GM21786 (cell line): Measurements from ENCODE around the gene CCHCR1.

ENCODE experiments used
- ATAC-seq: cut with Tn5 transposase; IDR thresholded peaks from one replicate; pipeline ENCODE4 v1.9.1; 2021; ENCODE audit not compliant: unreplicated experiment

CCHCR1 gene

DNA sequence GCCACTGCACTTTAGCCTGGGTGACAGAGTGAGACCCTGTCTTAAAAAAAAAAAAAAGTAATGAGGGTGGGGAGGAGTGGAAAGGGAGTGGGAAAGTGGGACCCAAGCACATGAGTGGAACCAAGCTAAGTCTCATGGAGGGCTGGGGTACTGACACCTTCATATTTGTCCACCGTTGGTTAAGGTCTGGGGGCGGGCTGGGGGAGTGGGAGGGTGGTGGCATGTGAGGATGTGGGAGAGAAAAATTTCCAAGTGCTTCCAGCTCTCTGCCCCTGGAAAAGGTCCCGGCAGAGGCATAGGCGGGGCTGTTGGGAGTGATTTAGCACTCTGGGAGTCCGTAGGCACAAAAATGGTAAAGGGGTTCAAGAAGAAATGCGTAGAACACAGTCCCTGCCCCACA is 24.8 kb downstream of the CCHCR1 start:
- no peak for ATAC-seq

DNA sequence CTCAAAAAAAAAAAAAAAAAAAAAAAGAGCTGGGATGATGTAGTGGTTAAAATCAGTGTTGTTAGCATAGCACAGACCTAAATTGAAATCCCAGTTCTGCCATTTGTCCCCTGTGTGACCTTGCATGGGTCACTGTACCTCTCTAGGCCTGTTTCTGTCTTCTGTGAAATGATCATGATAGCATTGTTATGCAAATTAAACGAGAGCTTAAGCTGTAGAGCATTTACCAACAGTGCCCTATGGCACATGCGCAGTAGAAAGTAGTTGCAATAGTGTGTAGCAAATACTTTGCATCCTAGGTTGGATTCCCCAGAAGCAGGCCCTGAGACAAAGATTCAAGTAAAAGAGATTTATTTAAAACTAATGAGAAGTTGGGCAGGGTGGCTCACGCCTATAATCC is 26.0 kb downstream of the CCHCR1 start:
- no peak for ATAC-seq

DNA sequence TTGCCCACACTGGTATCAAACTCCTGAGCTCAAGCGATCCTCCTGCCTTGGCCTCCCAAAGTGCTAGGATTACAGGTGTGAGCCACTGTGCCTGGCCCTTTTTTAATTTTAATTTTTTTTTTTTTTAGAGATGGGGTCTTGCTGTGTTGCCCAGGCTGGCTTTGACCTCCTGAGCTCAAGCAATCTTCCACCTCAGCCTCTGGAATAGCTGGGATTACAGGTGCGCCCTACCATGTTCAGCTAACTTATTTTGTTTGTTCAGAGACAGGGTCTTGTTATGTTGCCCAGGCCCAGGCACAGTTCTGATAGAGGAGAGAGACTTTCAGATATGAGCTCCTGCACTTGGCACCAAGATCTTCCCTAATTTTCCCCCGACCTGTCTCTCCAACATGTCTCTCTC is 26.9 kb downstream of the CCHCR1 start:
- ATAC-seq = no peak

DNA sequence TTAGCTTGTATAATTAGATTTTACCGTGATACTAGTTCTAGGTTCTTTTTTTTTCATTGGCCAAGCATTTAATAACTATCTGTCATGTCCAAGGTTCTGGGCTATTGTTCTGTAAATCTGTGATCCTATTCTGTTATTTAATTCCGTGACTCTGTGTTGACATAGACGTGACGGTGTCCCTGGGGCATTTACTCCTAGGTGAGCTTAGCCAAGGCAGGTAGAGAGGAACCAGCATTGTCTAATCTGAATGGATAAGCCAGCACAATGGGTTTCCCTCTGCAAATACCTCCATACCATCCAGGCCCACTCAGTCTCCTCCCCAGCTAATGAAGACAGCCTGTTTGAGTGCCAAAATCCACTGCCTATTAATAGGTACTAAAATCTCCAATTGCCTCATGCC is 28.5 kb downstream of the CCHCR1 start:
- no peak for ATAC-seq

DNA sequence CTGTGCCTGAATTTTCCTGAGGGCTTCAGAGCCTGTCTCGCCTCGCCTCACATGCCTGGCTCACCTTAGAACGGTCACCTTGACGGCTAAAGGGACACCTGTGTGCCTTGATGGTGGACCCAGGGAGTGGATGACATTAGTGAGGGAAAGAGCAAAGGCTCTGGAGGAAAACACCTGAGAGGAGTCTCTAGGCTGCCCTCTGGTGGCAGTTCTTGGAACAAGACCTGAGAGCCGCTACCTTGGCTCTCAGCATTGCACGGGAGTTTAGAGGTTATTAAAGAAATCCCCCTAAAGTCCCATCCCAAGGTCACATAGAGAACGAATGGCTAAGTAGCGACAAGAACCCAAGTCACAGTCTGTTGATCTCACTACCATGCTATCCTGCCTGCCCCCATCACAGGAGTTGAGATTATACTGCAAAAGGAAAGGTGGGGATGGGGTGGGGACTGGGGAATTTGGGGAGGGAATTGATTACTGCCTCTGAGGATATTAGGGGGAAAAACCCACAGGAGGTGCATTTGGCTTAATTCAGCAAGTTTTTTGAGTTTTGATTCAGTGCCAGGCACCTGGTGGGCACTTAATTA is 29.4 kb downstream of the CCHCR1 start:
- ATAC-seq = no peak

DNA sequence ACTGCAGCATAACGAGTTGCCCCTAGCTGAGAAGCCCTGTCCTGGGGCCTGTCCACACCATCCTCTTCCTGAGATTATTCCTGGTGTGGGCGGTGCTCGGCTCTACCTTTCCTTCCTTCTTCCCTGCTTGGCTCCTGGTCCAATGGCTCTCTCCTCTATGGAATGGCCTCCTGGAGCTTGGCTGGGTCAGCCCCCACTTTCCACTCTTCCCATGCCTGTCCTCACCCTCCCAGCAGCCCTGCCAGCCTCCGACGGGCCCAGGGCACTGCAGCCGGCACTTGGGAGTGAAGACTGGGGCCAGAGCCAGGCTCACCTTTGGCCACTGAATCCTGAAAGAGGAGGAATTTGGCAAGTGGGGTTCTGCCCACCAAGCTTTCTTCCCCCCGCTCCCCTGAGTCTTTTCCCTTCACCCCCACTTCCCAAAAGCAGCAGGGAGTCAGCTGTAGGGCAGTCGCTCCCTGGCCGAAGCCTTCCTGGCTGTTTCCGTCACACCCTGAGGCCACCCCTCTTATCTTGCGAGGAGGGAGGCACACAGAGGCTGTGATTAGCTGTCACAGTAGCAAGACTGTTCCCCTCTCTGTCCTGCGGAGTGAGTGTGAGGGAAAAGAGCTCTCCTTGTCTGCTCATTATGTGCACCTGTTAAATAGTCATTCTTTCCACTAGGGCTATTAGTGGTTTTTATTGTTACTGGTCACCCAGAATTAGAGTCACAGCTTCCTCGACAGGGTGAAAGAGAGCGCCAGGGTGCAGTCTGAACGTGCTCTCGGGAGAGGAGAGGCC is 31.0 kb downstream of the CCHCR1 start:
- ATAC-seq = no peak

DNA sequence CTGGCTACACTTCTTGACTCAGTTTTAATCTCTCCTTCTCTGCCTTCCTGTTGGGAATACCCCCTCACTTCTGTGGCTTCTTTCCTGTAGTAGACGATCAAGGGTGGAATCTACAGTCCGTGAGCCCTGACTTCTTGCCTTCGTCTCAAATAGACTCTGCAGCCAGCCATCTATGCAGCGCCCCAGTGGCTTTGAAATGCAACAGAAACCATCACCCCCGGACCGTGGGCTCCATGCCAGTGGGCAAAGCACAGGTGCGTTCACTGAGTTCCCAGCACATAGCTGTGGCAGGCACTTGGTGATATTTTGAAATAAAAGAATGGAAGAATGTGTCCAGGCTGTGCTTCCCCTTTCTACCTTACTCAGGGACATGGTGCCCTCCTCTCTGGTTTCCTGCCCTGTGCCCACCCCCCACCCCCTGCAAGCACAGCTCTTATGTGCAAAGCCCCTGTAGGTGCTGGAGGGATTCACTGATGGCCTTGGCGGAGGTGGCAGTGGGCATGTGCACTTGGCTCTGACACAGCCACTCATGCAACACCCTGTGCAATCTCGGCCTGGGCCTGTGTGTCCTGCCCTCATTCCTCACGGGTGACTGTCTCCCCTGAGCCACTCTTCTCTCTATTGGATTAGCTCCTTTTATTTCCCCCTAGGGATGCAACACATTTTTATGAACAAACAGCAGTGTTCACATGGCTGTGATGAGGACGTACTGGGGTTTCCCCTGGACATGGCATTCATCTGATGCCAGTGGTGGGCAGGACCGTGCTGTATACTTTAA is 31.8 kb downstream of the CCHCR1 start:
- no peak for ATAC-seq

DNA sequence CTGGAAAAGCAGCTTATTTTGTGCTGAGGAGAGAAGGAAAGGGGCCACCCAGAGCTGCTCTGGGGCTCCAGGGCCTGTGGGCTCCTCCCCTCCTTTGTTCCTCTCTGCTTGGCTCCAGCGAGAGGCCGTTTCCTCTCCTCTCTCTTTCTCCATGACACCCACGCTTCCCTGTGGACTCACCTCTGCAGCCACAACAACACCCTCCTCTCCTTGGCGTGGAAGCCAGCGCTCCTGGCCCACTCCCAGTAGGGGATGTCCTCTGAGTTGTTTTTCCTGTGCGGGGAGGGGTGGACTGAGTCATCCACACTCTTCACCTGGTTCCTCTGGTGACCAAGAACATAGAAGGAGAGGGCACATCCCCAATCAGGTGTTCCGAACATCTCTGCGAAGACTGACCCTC is 32.4 kb downstream of the CCHCR1 start:
- ATAC-seq = no peak

DNA sequence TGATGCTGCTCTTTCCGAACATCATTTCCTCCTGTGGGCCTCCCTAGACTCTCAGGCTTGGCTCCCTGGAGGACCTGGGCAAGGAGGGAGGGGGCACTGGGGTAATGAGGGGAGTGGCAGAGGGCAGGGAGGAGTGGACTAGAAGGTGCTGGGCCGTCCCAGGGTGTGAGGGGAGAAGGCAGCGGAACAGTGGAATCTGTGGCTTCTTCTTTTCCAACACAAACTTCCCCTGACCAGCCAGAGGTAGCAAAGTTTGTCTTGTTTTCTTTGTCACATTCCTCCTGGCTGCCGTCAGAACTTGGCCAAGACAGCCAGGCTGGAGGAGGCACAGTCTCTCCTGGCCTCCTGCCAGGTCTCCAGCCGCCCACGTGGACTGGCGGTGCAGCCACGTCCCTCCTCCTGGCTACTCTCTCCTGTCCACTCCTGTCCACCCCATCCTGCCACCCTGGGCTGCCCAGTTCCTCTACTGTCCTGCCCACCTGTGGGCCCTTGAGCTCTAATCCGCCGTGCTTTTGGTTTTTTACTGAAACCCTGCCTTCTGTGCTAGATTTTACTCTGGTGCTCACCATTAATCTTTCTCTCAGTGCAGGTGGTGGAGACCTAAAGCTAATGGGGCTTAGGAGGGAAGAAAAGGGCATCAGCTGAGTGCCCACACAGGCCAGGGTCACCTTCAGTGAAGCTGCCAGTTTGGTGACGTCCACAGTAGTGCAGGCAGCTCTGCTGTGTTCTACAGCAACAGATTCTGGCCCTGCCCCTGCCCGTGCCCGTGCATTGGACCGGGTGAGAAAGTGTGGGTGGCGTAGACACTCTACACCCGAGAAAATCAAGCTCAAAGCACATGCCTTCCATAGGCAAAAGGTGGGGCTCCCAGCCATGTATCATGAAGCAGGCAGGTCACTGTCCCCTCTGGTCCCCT is 34.6 kb downstream of the CCHCR1 start:
- ATAC-seq = no peak

DNA sequence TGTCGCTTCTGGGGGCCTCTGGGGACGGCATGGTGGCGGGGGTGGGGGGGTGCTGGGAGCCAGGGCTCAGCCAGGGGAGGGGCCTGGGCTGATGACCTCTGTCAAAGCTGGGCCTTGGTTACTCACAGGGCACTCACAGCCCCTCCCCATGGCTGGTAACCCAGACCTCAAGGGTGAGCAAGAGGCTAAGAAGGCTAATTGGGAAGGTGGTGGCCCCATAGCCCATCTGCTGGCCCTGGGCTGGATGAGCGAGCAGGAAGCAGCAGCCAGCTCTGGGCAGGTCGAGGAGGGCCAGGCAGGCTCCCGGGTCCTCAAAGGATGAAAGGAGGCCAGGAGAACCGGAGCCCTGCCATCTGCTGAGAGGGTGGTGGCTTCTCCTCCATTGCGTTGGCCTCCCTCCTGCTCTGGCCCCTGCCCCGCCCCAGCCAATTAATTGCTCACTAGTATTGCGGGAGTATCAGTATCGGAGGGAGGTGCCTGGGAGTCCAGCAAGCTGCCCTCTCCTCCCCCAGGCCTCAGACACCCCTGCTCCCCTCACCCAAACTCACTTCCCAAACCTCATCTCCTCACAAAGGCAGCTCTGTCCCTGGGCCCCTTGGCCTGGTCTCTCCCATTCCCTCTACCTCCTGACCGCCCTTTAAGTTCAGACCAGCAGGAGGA is 36.3 kb downstream of the CCHCR1 start:
- ATAC-seq = no peak

DNA sequence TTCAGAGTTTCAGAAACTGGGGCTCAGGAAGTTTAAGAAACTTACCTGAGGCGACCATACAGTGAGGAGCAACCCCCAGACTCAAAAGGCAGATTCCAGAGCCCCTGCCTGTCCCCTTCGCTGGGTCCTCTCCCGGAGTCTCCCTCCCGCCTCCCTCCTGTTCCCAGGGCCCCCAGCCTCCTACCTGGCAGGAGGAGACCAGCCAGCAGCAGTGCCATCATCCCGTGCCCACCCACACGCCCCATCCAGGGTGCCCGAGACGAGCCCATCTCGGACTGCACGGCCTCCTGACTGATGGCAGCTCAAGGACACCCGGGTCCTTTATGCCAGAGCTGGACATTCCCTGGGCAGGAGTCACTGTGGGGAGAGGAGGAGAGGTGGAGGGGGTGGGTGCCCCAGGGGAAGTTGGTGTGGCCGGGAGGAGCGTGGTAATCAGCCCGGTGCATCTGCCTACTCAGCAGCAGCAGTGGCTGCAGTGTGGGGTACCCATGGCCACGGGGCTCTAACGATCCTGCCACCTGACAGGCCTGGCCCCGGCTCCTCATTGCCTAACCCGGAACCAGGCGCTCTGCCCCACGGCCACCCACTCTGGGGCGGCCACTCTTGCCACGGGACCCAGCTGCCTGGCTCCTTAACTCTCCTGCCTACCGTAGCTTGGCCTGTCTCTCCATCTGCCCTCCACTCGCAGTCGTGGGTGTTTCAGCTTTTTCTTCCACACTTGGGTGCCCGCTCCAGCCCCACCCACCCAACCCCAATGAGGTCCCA is 37.3 kb downstream of the CCHCR1 start, which contains the start of gene CDSN:
TSS of gene CDSN (minus strand) at position 296 of the 765 bp plus-strand sequence. CDS start at position 269, 27 bp downstream.
- no peak for ATAC-seq

DNA sequence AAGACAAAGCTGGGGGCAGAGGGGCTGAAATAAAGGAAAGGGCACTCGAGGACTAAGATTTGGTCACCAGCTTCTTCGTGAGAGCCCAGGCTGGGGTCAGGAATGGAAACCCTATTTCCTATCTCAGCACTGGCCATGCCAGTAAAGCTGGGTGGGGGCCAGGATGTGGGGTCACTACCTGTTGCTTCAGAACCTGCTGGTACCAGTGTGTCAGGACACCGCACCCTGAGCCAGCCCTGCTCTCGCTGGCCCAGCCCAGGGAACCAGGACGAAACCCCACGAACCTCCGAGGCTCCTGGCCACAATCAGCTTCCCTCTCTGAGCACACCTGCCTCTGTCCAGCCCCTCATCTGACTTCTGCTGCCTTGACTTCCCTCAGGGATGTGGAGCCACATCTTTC is 39.4 kb downstream of the CCHCR1 start:
- ATAC-seq = no peak

DNA sequence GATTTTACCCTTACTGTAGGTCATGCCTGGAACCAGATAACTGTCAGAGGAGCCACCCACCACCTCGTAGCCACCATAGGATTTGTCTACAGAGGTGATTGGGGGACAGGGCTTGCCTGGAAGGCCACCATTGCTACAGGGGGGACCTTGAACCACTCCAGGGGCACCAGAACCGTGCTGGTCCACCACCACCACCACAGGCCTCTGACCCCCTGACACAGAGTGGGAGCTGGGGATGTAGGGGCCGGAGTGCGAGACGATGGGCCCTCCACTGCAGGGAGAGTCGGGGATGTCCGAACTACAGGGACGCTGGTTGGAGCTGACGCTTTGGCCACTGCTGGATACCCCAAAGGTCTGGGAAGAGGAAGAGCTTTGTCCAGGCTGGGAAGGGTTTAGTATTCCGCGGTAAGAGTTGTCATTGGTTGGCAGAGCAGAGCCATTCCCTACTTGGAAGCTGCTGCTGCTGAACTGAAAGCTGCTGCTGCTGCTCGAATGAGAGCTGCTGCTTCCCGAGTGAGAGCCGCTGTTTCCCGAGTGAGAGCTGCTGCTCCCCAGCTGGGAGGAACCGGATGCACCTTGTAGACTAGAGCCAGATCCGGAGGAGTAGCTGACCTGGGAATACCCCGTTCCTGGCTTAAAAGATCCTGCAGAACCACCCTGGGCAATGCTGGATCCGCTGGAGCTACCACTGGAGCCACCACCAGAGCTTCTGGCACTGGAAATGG is 40.8 kb downstream of the CCHCR1 start:
- ATAC-seq = no peak

DNA sequence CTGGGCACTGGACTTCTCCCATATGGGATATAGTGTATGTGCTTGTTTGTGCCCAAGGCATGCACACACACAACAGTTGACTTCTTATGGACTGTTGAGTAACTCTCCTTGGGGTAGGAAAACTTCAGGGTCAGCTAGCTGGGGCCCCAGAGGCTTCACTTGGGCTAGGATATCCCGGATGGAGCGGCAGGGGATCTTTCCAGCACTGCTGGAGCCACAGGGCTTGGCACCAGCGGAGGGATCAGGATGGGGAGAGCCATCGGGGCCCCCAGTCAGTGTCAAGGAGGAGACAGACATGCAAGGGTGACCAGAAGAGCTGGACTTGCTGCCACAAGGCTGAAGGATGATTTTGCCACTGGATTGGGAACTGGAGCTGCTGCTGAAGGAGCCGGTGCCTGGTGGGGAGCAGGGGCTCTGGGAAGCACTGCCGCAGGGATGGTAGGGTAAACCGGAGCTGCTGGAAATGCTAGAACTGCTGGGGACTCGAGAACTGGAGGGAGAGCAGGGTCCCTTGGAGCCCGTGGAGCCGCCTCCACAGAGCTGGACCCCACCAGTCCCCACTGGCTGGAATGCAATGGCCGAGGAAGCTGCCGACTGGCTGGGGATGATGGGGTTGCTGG is 41.6 kb downstream of the CCHCR1 start:
- no peak for ATAC-seq

DNA sequence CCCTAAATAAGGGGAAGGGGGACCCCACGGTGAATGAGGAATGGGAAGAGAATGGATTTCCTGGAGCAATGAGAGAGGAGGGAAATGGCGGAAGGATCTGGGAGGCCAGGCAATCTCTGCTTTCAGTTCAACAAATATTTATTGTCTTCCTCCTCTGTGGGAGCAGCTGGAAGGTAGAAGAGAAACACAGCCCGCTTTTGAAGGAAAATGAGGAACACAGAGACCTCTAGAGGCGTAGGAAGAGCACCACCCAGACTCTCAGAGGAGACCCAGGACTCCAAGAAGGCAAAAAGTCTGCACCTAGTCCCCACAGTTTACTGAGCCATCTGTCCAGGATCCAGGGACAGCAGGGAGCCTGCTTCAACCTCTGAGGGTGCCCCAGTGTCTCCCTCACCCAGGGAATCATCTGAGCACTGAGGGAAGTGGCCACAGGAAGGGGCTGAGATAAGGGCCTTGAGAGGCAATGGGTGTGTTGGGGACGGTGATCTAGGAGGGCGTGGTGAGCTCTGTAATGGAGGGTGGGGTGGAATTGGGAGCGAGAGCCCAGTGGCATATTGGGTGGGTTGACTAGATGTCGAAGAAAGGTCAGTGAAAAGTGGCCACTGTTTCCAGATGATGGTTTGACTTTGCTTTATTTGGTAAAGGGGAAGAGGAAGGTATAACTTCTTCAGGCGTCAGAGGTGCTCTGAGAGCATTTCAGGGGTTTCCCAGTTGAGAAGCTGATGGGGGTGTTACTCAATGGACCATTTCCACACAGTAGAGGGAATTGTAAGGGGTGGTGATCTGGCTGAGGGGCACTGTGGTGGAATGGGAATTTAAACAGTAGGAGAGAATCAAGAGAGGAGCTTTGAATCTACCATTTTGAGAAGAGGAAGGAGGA is 42.4 kb downstream of the CCHCR1 start:
- no peak for ATAC-seq

DNA sequence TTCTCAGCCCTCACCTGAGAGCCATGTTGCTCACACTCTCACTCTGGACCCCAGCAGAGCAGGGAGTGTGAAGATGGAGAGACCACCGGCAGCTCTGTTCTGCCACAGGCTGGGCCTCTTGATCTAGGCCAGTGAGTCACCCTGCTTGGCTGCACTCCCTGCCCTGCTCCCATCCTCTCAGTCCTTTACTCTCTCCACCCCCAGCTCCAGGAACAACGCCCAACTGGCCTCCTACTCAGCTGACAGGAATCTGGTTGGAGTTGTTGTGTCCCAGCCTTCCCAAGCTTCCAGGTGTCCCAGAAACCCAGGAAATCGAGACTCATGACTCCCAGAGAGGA is 43.1 kb downstream of the CCHCR1 start, which contains the start of gene PSORS1C1:
TSS of gene PSORS1C1 (plus strand) at position 260 of the 338 bp plus-strand sequence. CDS start 14,833 bp downstream, outside the sequence.
- ATAC-seq = no peak

DNA sequence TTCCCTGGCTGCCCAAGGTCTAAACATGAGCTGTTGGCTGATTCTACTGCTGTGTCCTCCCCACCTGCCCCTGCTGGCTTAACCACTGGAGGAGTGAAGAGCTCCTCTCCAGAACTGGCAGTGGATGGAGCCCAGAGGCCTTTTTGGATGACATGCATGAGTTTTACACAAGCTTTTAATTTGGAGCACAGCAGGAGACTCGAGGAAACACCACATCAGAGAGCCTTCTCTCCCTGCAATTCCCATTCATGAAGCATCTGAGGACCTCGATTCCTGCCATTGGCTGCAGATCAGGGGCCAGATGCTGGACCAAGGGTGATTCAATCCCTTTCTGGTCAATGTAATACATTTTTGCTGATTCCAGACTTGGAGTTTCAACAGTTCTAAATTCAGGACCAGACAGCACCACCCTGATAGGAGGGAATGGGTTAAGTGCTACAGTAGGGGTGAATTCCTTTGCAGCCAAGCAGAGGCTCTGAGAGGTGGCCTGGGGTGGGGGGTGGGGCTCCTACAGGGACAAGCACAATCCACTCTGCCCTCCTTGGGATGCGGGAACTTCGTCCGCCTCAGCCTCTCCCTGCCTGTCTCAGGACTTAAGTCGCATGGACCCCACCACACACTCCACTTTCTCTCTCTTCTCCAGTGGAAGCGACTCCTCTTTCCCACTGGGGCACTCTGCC is 43.6 kb downstream of the CCHCR1 start:
- no peak for ATAC-seq
